ENCODE results near the gene CFB. TPM values are rescaled to one million over a fixed set of nuclear protein-coding genes. Genes with fewer than 3 reads are reported as not detected.
"Not testable (repeated sequence)": the region's sequence is repeated elsewhere in the genome, so short reads cannot be mapped to it uniquely, and the experiment has no call there.

The CFB gene
- total RNA-seq, 1 donor from 2014 or later: 72.6 TPM

GRCh38 chr6:31981744-31982143, 35.8 kb downstream of the CFB start, which contains the start of gene C4A:
TSS of gene C4A (plus strand) at chr6:31982057. CDS start at chr6:31982108, 51 bp downstream.
- intact Hi-C loops (cut with DNase I); DNase-seq (ENCODE audit: low spot score): not testable (repeated sequence)
- peak; percentile 90 for ATAC-seq

- DNase-seq (ENCODE audit: low spot score); ATAC-seq; intact Hi-C loops (cut with DNase I): not testable (repeated sequence)
Observed at GRCh38 chr6:31989363-31989762, 43.5 kb downstream of the CFB start.

DNA sequence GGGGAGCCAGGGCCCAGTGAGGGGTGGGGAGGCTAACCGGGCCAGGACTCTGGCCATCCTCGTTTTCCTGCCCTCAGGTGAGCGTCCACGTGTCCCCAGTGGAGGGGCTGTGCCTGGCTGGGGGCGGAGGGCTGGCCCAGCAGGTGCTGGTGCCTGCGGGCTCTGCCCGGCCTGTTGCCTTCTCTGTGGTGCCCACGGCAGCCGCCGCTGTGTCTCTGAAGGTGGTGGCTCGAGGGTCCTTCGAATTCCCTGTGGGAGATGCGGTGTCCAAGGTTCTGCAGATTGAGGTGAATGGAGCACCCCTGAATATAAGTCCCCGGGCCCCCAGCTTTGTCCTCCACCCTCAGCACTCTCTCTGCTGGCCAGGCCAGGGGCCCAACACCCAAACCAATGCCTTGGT, 48.5 kb downstream of the CFB start:
- not testable (repeated sequence) for DNase-seq (ENCODE audit: low spot score)

DNA sequence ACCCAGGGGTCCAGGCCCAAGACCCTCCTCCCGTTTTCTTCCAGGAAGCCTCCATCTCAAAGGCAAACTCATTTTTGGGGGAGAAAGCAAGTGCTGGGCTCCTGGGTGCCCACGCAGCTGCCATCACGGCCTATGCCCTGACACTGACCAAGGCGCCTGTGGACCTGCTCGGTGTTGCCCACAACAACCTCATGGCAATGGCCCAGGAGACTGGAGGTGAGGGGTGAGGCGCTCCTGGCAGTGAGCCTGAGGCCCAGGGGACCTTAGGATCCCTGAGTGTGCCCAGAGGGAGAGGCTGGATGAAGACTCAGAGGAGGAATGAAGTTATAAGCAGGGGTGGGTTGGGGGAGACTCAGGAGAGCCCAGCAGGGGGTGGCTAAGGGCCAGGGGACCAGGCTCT, 50.5 kb downstream of the CFB start:
- intact Hi-C loops (cut with DNase I); ATAC-seq: not testable (repeated sequence)

More for the DNA sequence above, 48.5 kb downstream of the CFB start:
- intact Hi-C loops (cut with DNase I); ATAC-seq: not testable (repeated sequence)

More for the DNA sequence above, 50.5 kb downstream of the CFB start:
- DNase-seq (ENCODE audit: low spot score): peak; percentile 61

Small RNAs within 50 kb of the gene (microRNA-seq; reads per million reads assigned to microRNA genes)
- gene MIR1236: not detected

Other genes with a start within 250 kb of the CFB start
- gene ABHD16A, start 242.8 kb upstream of the CFB start, total RNA-seq: 46.0 TPM
- gene LY6G6F, start 239.2 kb upstream of the CFB start, total RNA-seq: not detected
- gene LY6G6D, start 230.7 kb upstream of the CFB start, total RNA-seq: not detected
- 0.71 TPM for gene LY6G6C, start 224.3 kb upstream of the CFB start, total RNA-seq
- gene MPIG6B, start 222.7 kb upstream of the CFB start, total RNA-seq: 0.62 TPM
- 124 TPM for gene DDAH2, start 216.8 kb upstream of the CFB start, total RNA-seq
- 239 TPM for gene CLIC1, start 209.6 kb upstream of the CFB start, total RNA-seq
- gene MSH5, start 206.1 kb upstream of the CFB start, total RNA-seq: 21.2 TPM
- 4.9 TPM for gene SAPCD1, start 183.4 kb upstream of the CFB start, total RNA-seq
- gene VWA7, start 168.8 kb upstream of the CFB start, total RNA-seq: 0.94 TPM
- 42.3 TPM for gene VARS1, start 150.3 kb upstream of the CFB start, total RNA-seq
- 30.1 TPM for gene LSM2, start 139.1 kb upstream of the CFB start, total RNA-seq
- 2.8 TPM for gene HSPA1L, start 130.8 kb upstream of the CFB start, total RNA-seq
- 195 TPM for gene HSPA1A, start 130.6 kb upstream of the CFB start, total RNA-seq
- gene HSPA1B, start 118.4 kb upstream of the CFB start, total RNA-seq: 181 TPM
- 22.1 TPM for gene NEU1, start 83.3 kb upstream of the CFB start, total RNA-seq
- 2.1 TPM for gene SLC44A4, start 67.1 kb upstream of the CFB start, total RNA-seq
- 49.4 TPM for gene EHMT2, start 48.4 kb upstream of the CFB start, total RNA-seq
- 8.4 TPM for gene ZBTB12, start 44.0 kb upstream of the CFB start, total RNA-seq
- 25.0 TPM for gene C2, start 18.4 kb upstream of the CFB start, total RNA-seq
- gene NELFE, start 12.9 kb downstream of the CFB start, total RNA-seq: 55.1 TPM
- gene SKIC2, start 13.1 kb downstream of the CFB start, total RNA-seq: 60.0 TPM
- gene DXO, start 26.0 kb downstream of the CFB start, total RNA-seq: 23.0 TPM
- 453 TPM for gene C4A, start 36.0 kb downstream of the CFB start, total RNA-seq
- gene C4B, start 68.7 kb downstream of the CFB start, total RNA-seq: 392 TPM
- gene CYP21A2, start 92.3 kb downstream of the CFB start, total RNA-seq: 6.1 TPM
- gene TNXB, start 163.2 kb downstream of the CFB start, total RNA-seq: 423 TPM
- 88.4 TPM for gene ATF6B, start 182.2 kb downstream of the CFB start, total RNA-seq
- gene FKBPL, start 184.2 kb downstream of the CFB start, total RNA-seq: 2.8 TPM
- gene PRRT1, start 205.8 kb downstream of the CFB start, total RNA-seq: 6.1 TPM
- 38.8 TPM for gene PPT2, start 208.0 kb downstream of the CFB start, total RNA-seq
- 312 TPM for gene EGFL8, start 218.5 kb downstream of the CFB start, total RNA-seq
- gene AGPAT1, start 230.0 kb downstream of the CFB start, total RNA-seq: 59.9 TPM
- gene RNF5, start 232.3 kb downstream of the CFB start, total RNA-seq: 63.8 TPM
- 13.6 TPM for gene AGER, start 238.2 kb downstream of the CFB start, total RNA-seq
- 97.7 TPM for gene PBX2, start 244.1 kb downstream of the CFB start, total RNA-seq
- gene GPSM3, start 246.5 kb downstream of the CFB start, total RNA-seq: 20.5 TPM